Esophagus squamous epithelium (tissue), 5 donors: ENCODE data around the gene PLCD4. TPM values are rescaled to one million over a fixed set of nuclear protein-coding genes. Genes with fewer than 3 reads are reported as not detected.

Experiments
- DNase-seq: peaks from one replicate; lab custom pipeline; 2025; lab: John Stamatoyannopoulos, UW
- H3K27ac ChIP-seq, 4 donors: fragments of 200-600 bp; sonication (generic); one replicate each; pipeline ENCODE4 v1.5.1; 2016 to 2019; ENCODE audit warnings: mild to moderate bottlenecking in 1 of 4
- H3K27me3 ChIP-seq, 4 donors: fragments of 200-600 bp; sonication (generic); 1 replicate in 3 of 4; 2 replicates in 1 of 4; pipeline versions ENCODE4 v1.5.1 to v1.6.0; 2017 to 2021; ENCODE audit warnings: antibody characterized with exemption in 1 of 4
- H3K36me3 ChIP-seq, 3 donors: fragments of 200-600 bp; sonication (generic); one replicate each; pipeline ENCODE4 v1.5.1; 2016 to 2019
- H3K4me1 ChIP-seq, 3 donors: fragments of 200-600 bp; sonication (generic); one replicate each; pipeline ENCODE4 v1.5.1; 2017 to 2019
- H3K4me3 ChIP-seq, 4 donors: fragments of 200-600 bp; sonication (generic); 1 replicate in 3 of 4; 2 replicates in 1 of 4; pipeline ENCODE4 v1.5.1; 2016 to 2019; ENCODE audit warnings: mild to moderate bottlenecking in 2 of 4, moderate library complexity in 1 of 4
- H3K9me3 ChIP-seq, 3 donors: fragments of 200-600 bp; sonication (generic); one replicate each; pipeline ENCODE4 v1.5.1; 2016 to 2019
- CTCF ChIP-seq, 6 experiments: fragments of 450-650 bp in 4 of 6; fragments of 200-600 bp in 2 of 6; sonication (generic) in 2 of 6; IDR thresholded peaks; one replicate each; pipeline ENCODE4 v1.5.1; 2016 to 2019; ENCODE audit warnings: antibody characterized with exemption in 6 of 6, mild to moderate bottlenecking in 4 of 6, moderate library complexity in 4 of 6
- POLR2A ChIP-seq, 4 donors: fragments of 450-650 bp; IDR thresholded peaks; one replicate each; pipeline ENCODE4 v1.6.1; 2017; ENCODE audit warnings: antibody characterized with exemption in 4 of 4, mild to moderate bottlenecking in 4 of 4, moderate library complexity in 3 of 4
- WGBS, 2 donors: methylation state at CpG; one replicate each; pipeline ENCODE4 v1.1.5; 2018; 5-methylcytosine and 5-hydroxymethylcytosine counted together
- intact Hi-C: fragments of 100-400 bp; cut with DNase I; formaldehyde crosslinking; loops from one replicate; pipeline ENCODE4 v1.15.0; 2022
- total RNA-seq, 4 donors: library from RNA; depleted of rRNA; stranded (reverse); fragments of >200 nt; gene quantifications; one replicate each; pipeline ENCODE4 v1.1.0, GENCODE V29; 2016
- donor health status: DM: yes; HTN: yes; CAD: no.

The PLCD4 gene
- total RNA-seq, 4 donors from 2014 or later, result 2.7 to 7.1 (median 4.0) TPM

- intact Hi-C loops, result loop anchor here (10.0 kb wide), 1 partner anchor 255 kb away; no protein-coding TSS in a partner anchor
- no peak for DNase-seq
- Histone ChIP-seq H3K27ac (peak overlapping the region; percentile 68 to 89 (median 85)), H3K4me1 (peaks cover 10 to 29% (median 17%) of the 10 kb centered on the region in 3 donors), H3K9me3 (no peaks in the 10 kb centered on the region), H3K36me3 (peaks cover 14 to 66% (median 27%) of the 10 kb centered on the region in 3 donors), H3K27me3 (no peaks in the 10 kb centered on the region), H3K4me3 (peak overlapping the region; percentile 68 to 93 (median 88))
- 10 to 12% methylated on average over 8 of the region's 8 CpGs for WGBS, 2 donors
- TF ChIP-seq POLR2A (IDR thresholded peaks at IDR 0.05) (no peak), CTCF (IDR thresholded peaks at IDR 0.05) (no peak)
These were observed 52.3 kb downstream of the PLCD4 start for GRCh38 chr2:218659988-218660358.

GRCh38 chr2:218662377-218662776 is 54.7 kb downstream of the PLCD4 start:
- Histone ChIP-seq H3K27ac (no peak overlapping the region), H3K27me3 (no peaks in the 10 kb centered on the region), H3K4me1 (peaks cover 10 to 28% (median 17%) of the 10 kb centered on the region in 3 donors), H3K4me3 (no peak overlapping the region), H3K9me3 (no peaks in the 10 kb centered on the region), H3K36me3 (peaks cover 19 to 65% (median 41%) of the 10 kb centered on the region in 3 donors)
- intact Hi-C loops, result no loop called here
- no peak for DNase-seq
- WGBS, 2 donors, result 73 to 88% methylated on average over 4 to 7 of the region's 7 CpGs
- TF ChIP-seq POLR2A (IDR thresholded peaks at IDR 0.05), result no peak
- no peak for TF ChIP-seq CTCF (IDR thresholded peaks at IDR 0.05)

- Histone ChIP-seq H3K27ac (no peak overlapping the region), H3K4me1 (peaks cover 10 to 24% (median 17%) of the 10 kb centered on the region in 3 donors), H3K36me3 (peaks cover 24 to 66% (median 46%) of the 10 kb centered on the region in 3 donors), H3K27me3 (no peaks in the 10 kb centered on the region), H3K4me3 (no peak overlapping the region), H3K9me3 (no peaks in the 10 kb centered on the region)
- WGBS, 2 donors, result 87 to 100% methylated on average over 3 to 6 of the region's 10 CpGs
- TF ChIP-seq CTCF (IDR thresholded peaks at IDR 0.05) (no peak), POLR2A (IDR thresholded peaks at IDR 0.05) (no peak)
- intact Hi-C loops, result no loop called here
- no peak for DNase-seq
These were observed 55.1 kb downstream of the PLCD4 start for GRCh38 chr2:218662827-218663226.

- Histone ChIP-seq H3K27ac (no peak overlapping the region), H3K4me1 (peaks cover under 1 to 13% (median 9%) of the 10 kb centered on the region in 3 donors), H3K36me3 (peaks cover 28 to 77% (median 47%) of the 10 kb centered on the region in 3 donors), H3K27me3 (no peaks in the 10 kb centered on the region), H3K4me3 (no peak overlapping the region), H3K9me3 (no peaks in the 10 kb centered on the region)
- no peak for DNase-seq
- intact Hi-C loops, result no loop called here
- TF ChIP-seq CTCF (IDR thresholded peaks at IDR 0.05) (no peak), POLR2A (IDR thresholded peaks at IDR 0.05) (no peak)
- 89% methylated on average over 10 of the region's 15 CpGs; no CpG with 5 or more reads in 1 of the 2 donors for WGBS, 2 donors
These were observed 56.2 kb downstream of the PLCD4 start for GRCh38 chr2:218663901-218664300.

GRCh38 chr2:218664653-218665052 is 57.0 kb downstream of the PLCD4 start:
- Histone ChIP-seq H3K27ac (no peak overlapping the region), H3K4me3 (no peak overlapping the region), H3K9me3 (no peaks in the 10 kb centered on the region), H3K4me1 (peaks cover 0 to 14% (median 9%) of the 10 kb centered on the region in 3 donors), H3K27me3 (no peaks in the 10 kb centered on the region), H3K36me3 (peaks cover 28 to 83% (median 47%) of the 10 kb centered on the region in 3 donors)
- DNase-seq, result no peak
- TF ChIP-seq POLR2A (IDR thresholded peaks at IDR 0.05) (no peak), CTCF (IDR thresholded peaks at IDR 0.05) (no peak)
- WGBS, 2 donors, result 100% methylated on average over 1 to 6 of the region's 7 CpGs
- intact Hi-C loops, result no loop called here
